Loucy (cell line): ENCODE results near the gene CXorf38.

Experiments used
- H2AFZ ChIP-seq: fragments of 200-600 bp; sonication (generic); 2 replicates; pipeline ENCODE4 v1.6.0; 2016; ENCODE audit warnings: antibody characterized with exemption, mild to moderate bottlenecking, low read length, moderate library complexity
- H3F3A ChIP-seq: fragments of 200-600 bp; 2 replicates; pipeline ENCODE4 v1.6.0; 2016; ENCODE audit warnings: antibody characterized with exemption, low read depth, mild to moderate bottlenecking
- H3K27me3 ChIP-seq: fragments of 200-600 bp; sonication (generic); 2 replicates; pipeline ENCODE4 v1.6.1; 2014; ENCODE audit warnings: low read length, mild to moderate bottlenecking; ENCODE audit not compliant: insufficient read depth, poor library complexity, severe bottlenecking
- H3K36me3 ChIP-seq: fragments of 200-600 bp; sonication (generic); 2 replicates; pipeline ENCODE4 v1.6.1; 2016; ENCODE audit warnings: low read length; ENCODE audit not compliant: insufficient read depth
- H3K4me1 ChIP-seq: fragments of 200-600 bp; sonication (generic); 2 replicates; pipeline ENCODE4 v1.5.1; 2014; ENCODE audit warnings: low read length, mild to moderate bottlenecking; ENCODE audit not compliant: insufficient read depth, poor library complexity, severe bottlenecking
- H3K4me2 ChIP-seq: fragments of 200-600 bp; sonication (generic); 2 replicates; pipeline ENCODE4 v1.6.0; 2014; ENCODE audit warnings: antibody characterized with exemption, low read length, low read depth, mild to moderate bottlenecking; ENCODE audit not compliant: poor library complexity, severe bottlenecking
- H3K4me3 ChIP-seq: fragments of 200-600 bp; sonication (generic); 2 replicates; pipeline ENCODE4 v1.5.1; 2014; ENCODE audit warnings: low read length, mild to moderate bottlenecking, mixed read lengths; ENCODE audit not compliant: poor library complexity, severe bottlenecking
- H3K79me2 ChIP-seq: fragments of 200-600 bp; sonication (generic); 2 replicates; pipeline ENCODE4 v1.6.1; 2014; ENCODE audit warnings: low read length; ENCODE audit not compliant: insufficient read depth
- H3K9ac ChIP-seq: fragments of 200-600 bp; sonication (generic); 2 replicates; pipeline ENCODE4 v1.6.0; 2014; ENCODE audit warnings: mild to moderate bottlenecking, low read depth, low read length, moderate library complexity; ENCODE audit not compliant: poor library complexity, severe bottlenecking
- H3K9me2 ChIP-seq: fragments of 200-600 bp; sonication (generic); replicated peaks from 2 replicates; pipeline ENCODE4 v1.6.1; 2016; ENCODE audit warnings: low read depth, low read length, mixed read lengths
- H3K9me3 ChIP-seq: fragments of 200-600 bp; sonication (generic); 2 replicates; pipeline ENCODE4 v1.6.1; 2014; ENCODE audit warnings: mild to moderate bottlenecking, antibody characterized with exemption, low read length, low read depth; ENCODE audit not compliant: insufficient read depth
- H4K20me1 ChIP-seq: fragments of 200-600 bp; sonication (generic); 2 replicates; pipeline ENCODE4 v1.6.0; 2014; ENCODE audit warnings: antibody characterized with exemption, low read length, mild to moderate bottlenecking; ENCODE audit not compliant: insufficient read depth, poor library complexity, severe bottlenecking
- CTCF ChIP-seq: fragments of 200-600 bp; sonication (generic); conservative IDR thresholded peaks from 2 replicates; pipeline ENCODE4 v1.5.1; 2014; ENCODE audit warnings: mild to moderate bottlenecking, antibody characterized with exemption, low read length
- EZH2phosphoT487 ChIP-seq: fragments of 200-600 bp; IDR thresholded peaks from 2 replicates; pipeline ENCODE4 v1.6.1; 2018; ENCODE audit warnings: antibody characterized with exemption, mild to moderate bottlenecking, moderate library complexity, borderline replicate concordance

Gene CXorf38

GRCh38 chrX:40653535-40653934 lies 6.2 kb upstream of the CXorf38 start:
- Histone ChIP-seq H3K27me3 (no peaks in the 10 kb centered on the region), H3K36me3 (peaks cover 19% of the 10 kb centered on the region; the same call in 1 of the 2 replicates), H2AFZ (no peak overlapping the region), H3K79me2 (no peaks in the 10 kb centered on the region), H4K20me1 (no peaks in the 10 kb centered on the region), H3K4me2 (no peak overlapping the region), H3K9me2 (no peaks in the 10 kb centered on the region), H3F3A (no peaks in the 10 kb centered on the region), H3K4me3 (no peak overlapping the region), H3K4me1 (no peaks in the 10 kb centered on the region), H3K9me3 (no peaks in the 10 kb centered on the region), H3K9ac (no peak overlapping the region)
- TF ChIP-seq EZH2phosphoT487, result no peak
- TF ChIP-seq CTCF, result no peak

- Histone ChIP-seq H3K36me3 (peaks cover 19% of the 10 kb centered on the region; the same call in 1 of the 2 replicates), H3F3A (no peaks in the 10 kb centered on the region), H3K4me1 (peaks cover 3% of the 10 kb centered on the region), H3K9me3 (no peaks in the 10 kb centered on the region), H3K4me2 (no peak overlapping the region), H3K9me2 (no peaks in the 10 kb centered on the region), H3K4me3 (no peak overlapping the region), H3K79me2 (no peaks in the 10 kb centered on the region), H3K27me3 (no peaks in the 10 kb centered on the region), H3K9ac (no peak overlapping the region), H4K20me1 (no peaks in the 10 kb centered on the region), H2AFZ (no peak overlapping the region)
- TF ChIP-seq EZH2phosphoT487, result no peak
- TF ChIP-seq CTCF, result no peak
Observed at GRCh38 chrX:40652664-40653063, 5.3 kb upstream of the CXorf38 start.

GRCh38 chrX:40651620-40652223 lies 4.4 kb upstream of the CXorf38 start:
- H3K4me2 ChIP-seq, result no peak overlapping the region
- H3F3A ChIP-seq, result no peaks in the 10 kb centered on the region
- no peaks in the 10 kb centered on the region for H3K9me3 ChIP-seq
- H3K9me2 ChIP-seq, result no peaks in the 10 kb centered on the region
- peaks cover 4% of the 10 kb centered on the region for H3K4me1 ChIP-seq
- no peak overlapping the region for H3K4me3 ChIP-seq
- H4K20me1 ChIP-seq, result no peaks in the 10 kb centered on the region
- no peak overlapping the region for H3K9ac ChIP-seq
- peak; percentile 71 for TF ChIP-seq CTCF
- no peak for TF ChIP-seq EZH2phosphoT487
- no peaks in the 10 kb centered on the region for H3K27me3 ChIP-seq
- peaks cover 19% of the 10 kb centered on the region; the same call in 1 of the 2 replicates for H3K36me3 ChIP-seq
- no peak overlapping the region for H2AFZ ChIP-seq
- H3K79me2 ChIP-seq, result peaks cover 5% of the 10 kb centered on the region; the same call in 1 of the 2 replicates
